ENCODE data around the gene ZNF865.

The ZNF865 gene

GRCh38 chr19:55626350-55626749 lies 20.9 kb downstream of the ZNF865 start:
- no peak for FAIRE-seq

- FAIRE-seq = peak; percentile 33
These were observed 27.0 kb downstream of the ZNF865 start for GRCh38 chr19:55632463-55632834.

GRCh38 chr19:55633861-55634260 lies 28.4 kb downstream of the ZNF865 start:
- FAIRE-seq = no peak

GRCh38 chr19:55635334-55635717 lies 29.9 kb downstream of the ZNF865 start:
- no peak for FAIRE-seq

- no peak for FAIRE-seq
These were observed 30.5 kb downstream of the ZNF865 start for GRCh38 chr19:55635856-55636440.

GRCh38 chr19:55636723-55637122 lies 31.3 kb downstream of the ZNF865 start:
- FAIRE-seq = no peak

GRCh38 chr19:55637534-55637933 lies 32.1 kb downstream of the ZNF865 start:
- FAIRE-seq = no peak

- no peak for FAIRE-seq
These were observed 33.5 kb downstream of the ZNF865 start for GRCh38 chr19:55638864-55639359.

GRCh38 chr19:55640043-55640576 lies 34.7 kb downstream of the ZNF865 start:
- no peak for FAIRE-seq

GRCh38 chr19:55640577-55641425 lies 35.4 kb downstream of the ZNF865 start, which contains the start of gene ZNF580:
TSS of gene ZNF580 (plus strand) at chr19:55641002. CDS start at chr19:55642509, 1,507 bp downstream.
- no peak for FAIRE-seq

- no peak for FAIRE-seq
These were observed 36.1 kb downstream of the ZNF865 start for GRCh38 chr19:55641426-55642152.

- no peak for FAIRE-seq
These were observed 36.9 kb downstream of the ZNF865 start for GRCh38 chr19:55642153-55643002.

- no peak for FAIRE-seq
These were observed 37.8 kb downstream of the ZNF865 start, which contains the start of gene ZNF581 for GRCh38 chr19:55643003-55643886. TSS of gene ZNF581 (plus strand) at chr19:55643649. CDS start at chr19:55644572, 923 bp downstream.

GRCh38 chr19:55643887-55644176 lies 38.4 kb downstream of the ZNF865 start:
- no peak for FAIRE-seq

GRCh38 chr19:55644191-55644833 lies 38.9 kb downstream of the ZNF865 start:
- FAIRE-seq = no peak

- no peak for FAIRE-seq
These were observed 39.5 kb downstream of the ZNF865 start for GRCh38 chr19:55644842-55645511.

GRCh38 chr19:55645512-55645881 lies 40.0 kb downstream of the ZNF865 start:
- no peak for FAIRE-seq

GRCh38 chr19:55646889-55647731 lies 41.7 kb downstream of the ZNF865 start:
- FAIRE-seq = no peak
